Upper lobe of right lung (tissue), 1 donor: ENCODE results near the gene DCN. TPM values are rescaled to one million over a fixed set of nuclear protein-coding genes. Genes with fewer than 3 reads are reported as not detected.

Experiments
- ATAC-seq: fragments of 200-7000 bp; cut with Tn5 transposase; one replicate; pipeline ENCODE4 v1.9.1; 2020; ENCODE audit warnings: mild to moderate bottlenecking, moderate library complexity
- DNase-seq: peaks from one replicate; pipeline ENCODE4 v3.0.0-alpha.2; 2020
- H3K27ac ChIP-seq: fragments of 200-600 bp; one replicate; pipeline ENCODE4 v1.8.0; 2022
- H3K27me3 ChIP-seq: fragments of 200-600 bp; one replicate; pipeline ENCODE4 v1.8.0; 2022; ENCODE audit warnings: mild to moderate bottlenecking
- H3K36me3 ChIP-seq: fragments of 200-600 bp; one replicate; pipeline ENCODE4 v1.8.0; 2022
- H3K4me1 ChIP-seq: fragments of 200-600 bp; one replicate; pipeline ENCODE4 v1.8.0; 2022
- H3K4me3 ChIP-seq: fragments of 200-600 bp; one replicate; pipeline ENCODE4 v1.8.0; 2022; ENCODE audit warnings: mild to moderate bottlenecking
- H3K9me3 ChIP-seq: fragments of 200-600 bp; one replicate; pipeline ENCODE4 v1.8.0; 2022
- CTCF ChIP-seq: fragments of 200-600 bp; IDR thresholded peaks from one replicate; pipeline ENCODE4 v1.8.0; 2022; ENCODE audit warnings: antibody characterized with exemption
- intact Hi-C: fragments of 100-400 bp; cut with DNase I; formaldehyde crosslinking; loops from one replicate; pipeline ENCODE4 v1.11.0; 2022
- total RNA-seq: library from RNA; stranded (reverse); fragmentation: NEBNext Ultra II Directional; extraction: Animal tissue kit (Norgen Biotek cat#: 25700); gene quantifications from one replicate; pipeline ENCODE4 v1.2.1, GENCODE V29; 2021
- donor health status: DM: no; HTN: yes; CAD: no; lungs with severe emphysema.

Gene DCN
- total RNA-seq, 1 donor from 2014 or later, result 753 TPM

DNA sequence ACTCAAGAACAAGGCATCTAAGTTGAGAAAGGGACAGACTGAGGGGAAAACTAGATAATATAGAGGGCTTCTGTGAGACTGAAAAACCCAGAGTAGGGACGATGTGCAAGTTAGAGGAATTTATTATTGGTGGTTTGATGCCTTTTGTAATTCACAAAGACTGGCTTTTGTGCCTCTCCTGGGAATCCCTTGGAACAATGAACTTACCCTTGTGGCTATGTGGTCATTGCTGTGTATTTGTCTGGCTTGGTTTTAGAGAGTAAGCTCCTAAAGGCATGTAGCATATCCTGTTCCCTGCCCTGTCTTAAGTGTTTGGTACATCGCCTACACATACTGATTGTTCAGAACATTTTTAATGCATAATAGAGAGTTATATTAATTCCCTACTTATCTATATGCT is 26.6 kb downstream of the DCN start:
- Histone ChIP-seq H3K27me3 (no peaks in the 10 kb centered on the region), H3K9me3 (no peaks in the 10 kb centered on the region), H3K4me1 (no peaks in the 10 kb centered on the region), H3K4me3 (no peak overlapping the region), H3K36me3 (peaks cover 8% of the 10 kb centered on the region), H3K27ac (no peak overlapping the region)
- intact Hi-C loops, result no loop called here
- DNase-seq (no peak), ATAC-seq (no peak)
- no peak for TF ChIP-seq CTCF

DNA sequence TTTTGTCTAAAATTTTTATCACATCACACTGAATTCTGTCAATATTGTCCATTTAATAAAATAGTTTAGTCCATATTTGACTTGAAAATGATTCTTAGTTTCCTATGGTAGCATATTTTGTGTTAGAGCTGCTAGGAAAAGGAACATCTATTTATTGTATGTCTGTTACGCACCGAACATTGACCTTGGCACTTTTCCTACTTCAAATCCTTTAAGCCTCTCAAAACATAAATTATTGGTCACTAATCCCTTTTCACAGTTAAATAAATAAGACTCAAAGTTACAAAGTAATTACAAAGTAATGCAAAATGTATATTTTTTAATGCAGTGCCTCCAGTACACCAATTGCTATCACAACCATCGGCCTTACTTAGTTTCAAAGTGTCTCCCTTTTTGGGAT is 28.5 kb downstream of the DCN start:
- Histone ChIP-seq H3K36me3 (peaks cover 8% of the 10 kb centered on the region), H3K9me3 (no peaks in the 10 kb centered on the region), H3K4me1 (no peaks in the 10 kb centered on the region), H3K27ac (no peak overlapping the region), H3K4me3 (no peak overlapping the region), H3K27me3 (no peaks in the 10 kb centered on the region)
- ATAC-seq, result no peak
- DNase-seq, result no peak
- intact Hi-C loops, result no loop called here
- no peak for TF ChIP-seq CTCF

GRCh38 chr12:91144053-91144452 is 38.6 kb downstream of the DCN start:
- Histone ChIP-seq H3K27ac (no peak overlapping the region), H3K27me3 (no peaks in the 10 kb centered on the region), H3K4me1 (no peaks in the 10 kb centered on the region), H3K9me3 (no peaks in the 10 kb centered on the region), H3K4me3 (no peak overlapping the region), H3K36me3 (no peaks in the 10 kb centered on the region)
- DNase-seq, result no peak
- TF ChIP-seq CTCF, result no peak
- ATAC-seq, result no peak
- intact Hi-C loops, result no loop called here

DNA sequence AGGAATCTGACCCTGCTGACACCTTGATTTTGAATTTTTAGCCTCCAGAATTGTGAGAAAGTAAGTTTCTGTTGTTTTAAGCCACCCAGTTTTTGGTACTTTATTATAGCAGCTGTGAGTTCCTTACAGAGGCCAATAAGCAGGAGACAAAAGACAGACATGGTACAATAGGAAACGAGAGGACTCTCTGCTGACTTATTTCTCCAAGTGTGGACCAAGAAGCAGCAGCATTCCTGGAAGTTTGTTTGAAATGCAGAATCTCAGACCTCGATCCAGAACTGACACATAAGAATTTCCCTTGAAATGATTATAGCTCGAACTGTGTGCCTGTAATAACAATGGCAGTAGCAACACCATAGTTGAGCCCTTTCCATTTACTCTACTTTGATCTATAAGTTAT is 39.4 kb downstream of the DCN start:
- Histone ChIP-seq H3K9me3 (no peaks in the 10 kb centered on the region), H3K27me3 (no peaks in the 10 kb centered on the region), H3K4me1 (no peaks in the 10 kb centered on the region), H3K27ac (no peak overlapping the region), H3K4me3 (no peak overlapping the region), H3K36me3 (no peaks in the 10 kb centered on the region)
- no peak for DNase-seq
- ATAC-seq, result no peak
- no peak for TF ChIP-seq CTCF
- intact Hi-C loops, result no loop called here

GRCh38 chr12:91142221-91142631 is 40.4 kb downstream of the DCN start:
- H3K4me3 ChIP-seq, result no peak overlapping the region
- DNase-seq, result no peak
- intact Hi-C loops, result no loop called here
- no peaks in the 10 kb centered on the region for H3K27me3 ChIP-seq
- no peak for TF ChIP-seq CTCF
- H3K27ac ChIP-seq, result peak overlapping the region; percentile 3
- no peaks in the 10 kb centered on the region for H3K9me3 ChIP-seq
- H3K4me1 ChIP-seq, result no peaks in the 10 kb centered on the region
- H3K36me3 ChIP-seq, result no peaks in the 10 kb centered on the region
- peak; percentile 43 for ATAC-seq
